Measurements from ENCODE around the gene AAGAB. TPM values are rescaled to one million over a fixed set of nuclear protein-coding genes. Genes with fewer than 3 reads are reported as not detected.
A peak's percentile ranks its signal among the peaks of the same experiment; 100 is the strongest.

The AAGAB gene
- total and polyA plus RNA-seq, 2 donors (not counting 1 experiment from before 2014, with no cell fraction given) = 9.4 to 25.0 TPM

GRCh38 chr15:67190813-67191212, 63.6 kb downstream of the AAGAB start:
- Mint-ChIP-seq H3K4me3 (no peak overlapping the region), H3K27ac (peak overlapping the region; percentile 15), H3K9me3 (ENCODE audit: insufficient read depth) (no peaks in the 10 kb centered on the region), H3K4me1 (peaks cover 3% of the 10 kb centered on the region), H3K27me3 (no peaks in the 10 kb centered on the region)
- ATAC-seq (ENCODE audit: low read depth) = no peak
- H3K4me3 ChIP-seq (ENCODE audit: control extremely low read depth in 1 of 5, extremely low read depth in 1 of 5, insufficient read depth in 1 of 5, low read depth in 2 of 5, low read length in 4 of 5) = no peak overlapping the region
- intact Hi-C loops (cut with micrococcal nuclease) = no loop called here
- ChIA-PET CTCF (interaction anchor here (1.0 kb wide), 1 partner anchor 245 kb away, joined by 3 read pairs; no protein-coding TSS in a partner anchor), POLR2A (no interaction called here)
- no peak overlapping the region for H3K27ac ChIP-seq (ENCODE audit: low read length in 2 of 2)
- peaks cover 14 to 81% of the 10 kb centered on the region in 2 experiments for H3K36me3 ChIP-seq (replicated peaks in 1 of 2; ENCODE audit: control extremely low read depth in 1 of 2, control insufficient read depth in 1 of 2, extremely low read depth in 1 of 2, insufficient read depth in 2 of 2, low read length in 1 of 2)
- H3K4me2 ChIP-seq (replicated peaks; ENCODE audit: low read depth, low read length, poor library complexity, severe bottlenecking) = no peak overlapping the region
- no peak for DNase-seq
- TF ChIP-seq CTCF (IDR thresholded peaks at IDR 0.05) = no peak
- no peak for TF ChIP-seq EZH2 (IDR thresholded peaks at IDR 0.05; ENCODE audit: borderline replicate concordance, insufficient read depth, low read depth, low read length, poor library complexity, severe bottlenecking)
- no peaks in the 10 kb centered on the region for H3K9me3 ChIP-seq (ENCODE audit: control extremely low read depth in 1 of 3, control insufficient read depth in 2 of 3, insufficient read depth in 1 of 3, low read length in 2 of 3)
- H3K79me2 ChIP-seq (ENCODE audit: control insufficient read depth, insufficient read depth, low read length) = no peaks in the 10 kb centered on the region
- no peak overlapping the region for H3K9ac ChIP-seq (ENCODE audit: low read length)
- no peak overlapping the region for H2AFZ ChIP-seq (ENCODE audit: insufficient read depth, low read depth, low read length, poor library complexity, severe bottlenecking)
- no peaks in the 10 kb centered on the region for H3K27me3 ChIP-seq (replicated peaks in 1 of 4; ENCODE audit: control extremely low read depth in 1 of 4, control insufficient read depth in 3 of 4, insufficient read depth in 4 of 4, low read length in 3 of 4)
- no peaks in the 10 kb centered on the region for H3K4me1 ChIP-seq (ENCODE audit: control insufficient read depth in 2 of 2, insufficient read depth in 2 of 2, low read length in 2 of 2)
- 100% methylated on average over 1 of the region's 11 CpGs for WGBS (ENCODE audit: insufficient coverage)
- no peaks in the 10 kb centered on the region for H4K20me1 ChIP-seq (ENCODE audit: control insufficient read depth, insufficient read depth, low read length, poor library complexity, severe bottlenecking)

- no CpG with 5 or more reads among the region's 2 CpGs for WGBS (ENCODE audit: insufficient coverage)
- TF ChIP-seq CTCF (IDR thresholded peaks at IDR 0.05) = no peak
- TF ChIP-seq EZH2 (IDR thresholded peaks at IDR 0.05; ENCODE audit: borderline replicate concordance, insufficient read depth, low read depth, low read length, poor library complexity, severe bottlenecking) = no peak
- H3K27ac ChIP-seq (ENCODE audit: low read length in 2 of 2) = no peak overlapping the region
- H3K36me3 ChIP-seq (replicated peaks in 1 of 2; ENCODE audit: control extremely low read depth in 1 of 2, control insufficient read depth in 1 of 2, extremely low read depth in 1 of 2, insufficient read depth in 2 of 2, low read length in 1 of 2) = peaks cover 14 to 84% of the 10 kb centered on the region in 2 experiments
- intact Hi-C loops (cut with micrococcal nuclease) = no loop called here
- no peak overlapping the region for H2AFZ ChIP-seq (ENCODE audit: insufficient read depth, low read depth, low read length, poor library complexity, severe bottlenecking)
- H3K4me1 ChIP-seq (ENCODE audit: control insufficient read depth in 2 of 2, insufficient read depth in 2 of 2, low read length in 2 of 2) = no peaks in the 10 kb centered on the region
- no peak overlapping the region for H3K9ac ChIP-seq (ENCODE audit: low read length)
- H3K79me2 ChIP-seq (ENCODE audit: control insufficient read depth, insufficient read depth, low read length) = no peaks in the 10 kb centered on the region
- no peaks in the 10 kb centered on the region for H3K27me3 ChIP-seq (replicated peaks in 1 of 4; ENCODE audit: control extremely low read depth in 1 of 4, control insufficient read depth in 3 of 4, insufficient read depth in 4 of 4, low read length in 3 of 4)
- Mint-ChIP-seq H3K27me3 (no peaks in the 10 kb centered on the region), H3K4me1 (peaks cover 6% of the 10 kb centered on the region), H3K4me3 (no peak overlapping the region), H3K27ac (no peak overlapping the region), H3K9me3 (ENCODE audit: insufficient read depth) (no peaks in the 10 kb centered on the region)
- H3K4me2 ChIP-seq (replicated peaks; ENCODE audit: low read depth, low read length, poor library complexity, severe bottlenecking) = no peak overlapping the region
- DNase-seq (no peak), ATAC-seq (ENCODE audit: low read depth) (no peak)
- H3K9me3 ChIP-seq (ENCODE audit: control extremely low read depth in 1 of 3, control insufficient read depth in 2 of 3, insufficient read depth in 1 of 3, low read length in 2 of 3) = no peaks in the 10 kb centered on the region
- ChIA-PET POLR2A (no interaction called here), CTCF (interaction anchor here (1.0 kb wide), 1 partner anchor 244 kb away, joined by 3 read pairs; no protein-coding TSS in a partner anchor)
- H3K4me3 ChIP-seq (ENCODE audit: control extremely low read depth in 1 of 5, extremely low read depth in 1 of 5, insufficient read depth in 1 of 5, low read depth in 2 of 5, low read length in 4 of 5) = no peak overlapping the region
- peaks cover 1% of the 10 kb centered on the region for H4K20me1 ChIP-seq (ENCODE audit: control insufficient read depth, insufficient read depth, low read length, poor library complexity, severe bottlenecking)
These were observed 64.1 kb downstream of the AAGAB start for GRCh38 chr15:67190326-67190725.

Measured in B cell (primary cell).